IMR-90 (cell line): ENCODE data around the gene MUC5B. TPM values are rescaled to one million over a fixed set of nuclear protein-coding genes. Genes with fewer than 3 reads are reported as not detected.

Source experiments
- ATAC-seq: fragments of 200-7000 bp; cut with Tn5 transposase; 2 replicates; pipeline ENCODE4 v1.9.1; 2020; ENCODE audit warnings: low read depth, mild to moderate bottlenecking, moderate library complexity
- BruUV-seq: library from RNA; stranded (reverse); fragments of 400-500 nt; replicated peaks from 2 replicates; lab custom pipeline; 2021; lab: Mats Ljungman, UMichigan
- CTCF ChIA-PET: fragments of 300-600 bp; formaldehyde crosslinking; extraction: SDS; loops from one replicate; lab custom pipeline; 2021; ENCODE audit warnings: antibody characterized with exemption; lab: Yijun Ruan, JAX
- POLR2A ChIA-PET: fragments of 300-600 bp; sonication (Branson Sonifier 250); formaldehyde crosslinking; loops from one replicate; lab custom pipeline; 2022; ENCODE audit warnings: antibody characterized with exemption; ENCODE audit not compliant: unreplicated experiment; lab: Charles Lee
- DNase-seq: peaks from one replicate; pipeline ENCODE4 v3.0.0; 2013
- H2AFZ ChIP-seq: replicated peaks from 2 replicates; pipeline ENCODE3; 2013; ENCODE audit warnings: low read length, mild to moderate bottlenecking; ENCODE audit not compliant: poor library complexity
- H2AK5ac ChIP-seq: 2 replicates; pipeline ENCODE4 v1.6.1; 2013; ENCODE audit warnings: low read depth, low read length, inconsistent platforms
- H2AK9ac ChIP-seq: replicated peaks from 2 replicates; pipeline ENCODE3; 2013; ENCODE audit warnings: mild to moderate bottlenecking, low read depth, low read length, moderate library complexity; ENCODE audit not compliant: poor library complexity
- H2BK120ac ChIP-seq: 2 replicates; pipeline ENCODE4 v1.6.1; 2013; ENCODE audit warnings: low read depth, low read length, inconsistent platforms
- H2BK15ac ChIP-seq: 3 replicates; pipeline ENCODE4 v1.6.1; 2013; ENCODE audit warnings: low read depth, low read length, inconsistent platforms
- H2BK20ac ChIP-seq: 2 replicates; pipeline ENCODE4 v1.6.1; 2013; ENCODE audit warnings: low read depth, mild to moderate bottlenecking, inconsistent platforms, low read length, moderate library complexity
- H2BK5ac ChIP-seq: 2 replicates; pipeline ENCODE4 v1.6.1; 2013; ENCODE audit warnings: mild to moderate bottlenecking, low read depth, low read length, inconsistent platforms; ENCODE audit not compliant: poor library complexity, severe bottlenecking
- H3K14ac ChIP-seq: replicated peaks from 2 replicates; pipeline ENCODE4 v1.6.1; 2013; ENCODE audit warnings: low read depth, low read length, inconsistent platforms
- H3K18ac ChIP-seq: 2 replicates; pipeline ENCODE4 v1.6.1; 2013; ENCODE audit warnings: low read depth, low read length, control low read depth
- H3K23ac ChIP-seq: 2 replicates; pipeline ENCODE4 v1.6.1; 2013; ENCODE audit warnings: low read depth, low read length, inconsistent platforms
- H3K27ac ChIP-seq: 2 replicates; pipeline ENCODE4 v1.5.1; 2013; ENCODE audit warnings: mild to moderate bottlenecking, control low read depth, low read length; ENCODE audit not compliant: insufficient read depth
- H3K27me3 ChIP-seq: 2 replicates; pipeline ENCODE4 v1.6.1; 2013; ENCODE audit warnings: low read length; ENCODE audit not compliant: control insufficient read depth, insufficient read depth
- H3K36me3 ChIP-seq: 2 replicates; pipeline ENCODE4 v1.6.1; 2013; ENCODE audit warnings: low read length, mixed read lengths; ENCODE audit not compliant: control insufficient read depth, insufficient read depth
- H3K4ac ChIP-seq: 2 replicates; pipeline ENCODE4 v1.6.1; 2013; ENCODE audit warnings: low read depth, low read length, inconsistent platforms
- H3K4me1 ChIP-seq: 2 replicates; pipeline ENCODE4 v1.6.1; 2013; ENCODE audit warnings: low read length, mixed read lengths; ENCODE audit not compliant: control insufficient read depth, insufficient read depth
- H3K4me2 ChIP-seq: 2 replicates; pipeline ENCODE4 v1.6.1; 2013; ENCODE audit warnings: low read depth, mild to moderate bottlenecking, control low read depth, low read length, moderate library complexity
- H3K4me3 ChIP-seq: 2 replicates; pipeline ENCODE4 v1.5.1; 2013; ENCODE audit warnings: low read depth, mild to moderate bottlenecking, control low read depth, low read length, moderate library complexity; ENCODE audit not compliant: insufficient read depth
- H3K56ac ChIP-seq: 2 replicates; pipeline ENCODE4 v1.6.1; 2013; ENCODE audit warnings: low read length, inconsistent platforms; ENCODE audit not compliant: insufficient read depth; ENCODE audit errors: extremely low read depth
- H3K79me1 ChIP-seq, 2 experiments: 2 replicates each; pipeline ENCODE4 v1.6.1; 2013; ENCODE audit warnings: low read length in 2 of 2, inconsistent platforms in 1 of 2, low read depth in 1 of 2
- H3K9ac ChIP-seq: 2 replicates; pipeline ENCODE4 v1.6.1; 2013; ENCODE audit warnings: low read depth, low read length, control low read depth
- H3K9me1 ChIP-seq: 2 replicates; pipeline ENCODE4 v1.6.1; 2013; ENCODE audit warnings: low read length, inconsistent platforms; ENCODE audit not compliant: insufficient read depth
- H3K9me3 ChIP-seq: 2 replicates; pipeline ENCODE4 v1.6.1; 2013; ENCODE audit warnings: low read length; ENCODE audit not compliant: control insufficient read depth, insufficient read depth
- H4K20me1 ChIP-seq: 2 replicates; pipeline ENCODE4 v1.6.1; 2013; ENCODE audit warnings: low read length, inconsistent platforms; ENCODE audit not compliant: insufficient read depth
- H4K5ac ChIP-seq: 2 replicates; pipeline ENCODE4 v1.6.1; 2013; ENCODE audit warnings: mild to moderate bottlenecking, low read depth, low read length, control low read depth
- H4K8ac ChIP-seq, 2 experiments: 2 replicates each; pipeline ENCODE4 v1.6.1; 2013; ENCODE audit warnings: low read depth in 2 of 2, low read length in 2 of 2, control low read depth in 1 of 2, inconsistent platforms in 1 of 2
- H4K91ac ChIP-seq: 2 replicates; pipeline ENCODE4 v1.6.1; 2013; ENCODE audit warnings: low read depth, low read length, inconsistent platforms; ENCODE audit not compliant: insufficient read depth
- BHLHE40 ChIP-seq: fragments of 150-350 bp; IDR thresholded peaks from 2 replicates; pipeline ENCODE4 v1.6.1; 2016; ENCODE audit warnings: mild to moderate bottlenecking, low read depth, low read length
- CEBPB ChIP-seq: IDR thresholded peaks from 2 replicates; pipeline ENCODE4 v1.6.1; 2012; ENCODE audit warnings: low read depth, low read length, improper control_type of control experiment
- CHD1 ChIP-seq: IDR thresholded peaks from 2 replicates; pipeline ENCODE4 v1.6.1; 2012; ENCODE audit warnings: low read depth, low read length, improper control_type of control experiment
- CTCF ChIP-seq: conservative IDR thresholded peaks from 2 replicates; pipeline ENCODE4 v1.5.1; 2012; ENCODE audit warnings: mild to moderate bottlenecking, low read depth, low read length, improper control_type of control experiment
- ELK1 ChIP-seq: fragments of 150-350 bp; IDR thresholded peaks from 2 replicates; pipeline ENCODE4 v1.6.1; 2016; ENCODE audit warnings: low read depth, mild to moderate bottlenecking, low read length, moderate library complexity, borderline replicate concordance
- FOS ChIP-seq: fragments of 150-350 bp; IDR thresholded peaks from 2 replicates; pipeline ENCODE4 v1.6.1; 2016; ENCODE audit warnings: low read depth, low read length
- MAFK ChIP-seq: IDR thresholded peaks from 2 replicates; pipeline ENCODE4 v1.6.1; 2012; ENCODE audit warnings: low read depth, low read length, improper control_type of control experiment
- MAZ ChIP-seq: IDR thresholded peaks from 2 replicates; pipeline ENCODE4 v1.6.1; 2012; ENCODE audit warnings: low read depth, mild to moderate bottlenecking, low read length, improper control_type of control experiment, moderate library complexity, borderline replicate concordance
- MXI1 ChIP-seq: IDR thresholded peaks from 2 replicates; pipeline ENCODE4 v1.6.1; 2012; ENCODE audit warnings: low read depth, mild to moderate bottlenecking, low read length, moderate library complexity, borderline replicate concordance
- NFE2L2 ChIP-seq: fragments of 150-350 bp; IDR thresholded peaks from 2 replicates; pipeline ENCODE4 v1.6.1; 2016; ENCODE audit warnings: low read depth, mild to moderate bottlenecking, low read length
- POLR2A ChIP-seq: IDR thresholded peaks from 2 replicates; pipeline ENCODE4 v1.6.1; 2012; ENCODE audit warnings: mild to moderate bottlenecking, low read depth, low read length
- RAD21 ChIP-seq: IDR thresholded peaks from 2 replicates; pipeline ENCODE4 v1.6.1; 2012; ENCODE audit warnings: low read length, improper control_type of control experiment
- RCOR1 ChIP-seq: IDR thresholded peaks from 2 replicates; pipeline ENCODE4 v1.6.1; 2012; ENCODE audit warnings: mild to moderate bottlenecking, low read length, improper control_type of control experiment; ENCODE audit not compliant: insufficient replicate concordance
- RFX5 ChIP-seq: IDR thresholded peaks from 2 replicates; pipeline ENCODE4 v1.8.0; 2012; ENCODE audit warnings: low read depth, mild to moderate bottlenecking, low read length, moderate library complexity
- SMC3 ChIP-seq: fragments of 150-350 bp; IDR thresholded peaks from 2 replicates; pipeline ENCODE4 v1.6.1; 2016; ENCODE audit warnings: low read depth, mild to moderate bottlenecking, antibody characterized with exemption, low read length, moderate library complexity
- USF2 ChIP-seq: fragments of 150-350 bp; IDR thresholded peaks from 2 replicates; pipeline ENCODE4 v1.6.1; 2017; ENCODE audit warnings: mild to moderate bottlenecking, antibody characterized with exemption, low read length, low read depth
- WGBS, 2 experiments: methylation state at CpG; one replicate each; pipeline versions ENCODE4 v1.1.5 to v1.1.7; 2013; ENCODE audit warnings: missing lambda C conversion rate in 2 of 2; ENCODE audit not compliant: insufficient read length in 1 of 2; ENCODE audit errors: extremely low coverage in 2 of 2; 5-methylcytosine and 5-hydroxymethylcytosine counted together
- dilution Hi-C: fragments of 300-500 bp; cut with HindIII; formaldehyde crosslinking; loops from one replicate; pipeline ENCODE4 v1.14.3; 2018; ENCODE audit warnings: low sequenced_read_pairs; ENCODE audit not compliant: unreplicated experiment
- in situ Hi-C: fragments of 300-500 bp; cut with MboI; formaldehyde crosslinking; loops from 3 replicates; pipeline ENCODE4 v1.14.3; 2019; ENCODE audit warnings: low sequenced_read_pairs, inconsistent platforms, mixed read lengths
- intact Hi-C: fragments of 100-400 bp; cut with micrococcal nuclease; formaldehyde crosslinking; loops from 2 replicates; pipeline ENCODE4 v1.10.0; 2022
- polyA plus RNA-seq, 3 experiments: library from polyadenylated mRNA; depleted of rRNA; stranded (reverse); fragments of >200 nt; gene quantifications; 2 replicates each; pipeline ENCODE4 v1.2.3, GENCODE V29; 2012; ENCODE audit warnings: low replicate concordance in 1 of 3
- total RNA-seq: library from RNA; depleted of rRNA; stranded (reverse); fragments of >200 nt; gene quantifications from 2 replicates; pipeline ENCODE4 v1.2.3, GENCODE V29; 2012

The MUC5B gene
- total and polyA plus RNA-seq, 2 of the 4 experiments (the other 2 are of a cell fraction): not detected

GRCh38 chr11:1302041-1302460 is 79.2 kb downstream of the MUC5B start:
- in situ Hi-C loops: no loop called here
- CTCF ChIA-PET: no interaction called here
- TF ChIP-seq MXI1: no peak
- no peak for TF ChIP-seq RFX5
- no peak for TF ChIP-seq NFE2L2
- TF ChIP-seq CEBPB: no peak
- TF ChIP-seq ELK1: no peak
- no peak for TF ChIP-seq USF2
- TF ChIP-seq BHLHE40: no peak
- no peak for TF ChIP-seq CHD1
- TF ChIP-seq MAFK: no peak
- no peak for TF ChIP-seq POLR2A
- no peak for TF ChIP-seq MAZ
- no peak for TF ChIP-seq CTCF
- no peak for TF ChIP-seq RAD21
- no peak for TF ChIP-seq SMC3
- TF ChIP-seq FOS: no peak
- TF ChIP-seq RCOR1: no peak

More at GRCh38 chr11:1302041-1302460, 79.2 kb downstream of the MUC5B start:
- Histone ChIP-seq H3K23ac (no peak overlapping the region), H2BK5ac (no peak overlapping the region), H2BK15ac (no peak overlapping the region), H3K56ac (no peak overlapping the region), H3K9ac (no peak overlapping the region), H2AK9ac (no peak overlapping the region), H4K91ac (no peak overlapping the region), H2AK5ac (no peak overlapping the region), H3K4me2 (no peak overlapping the region), H2BK20ac (no peak overlapping the region), H3K4me1 (peaks cover 8% of the 10 kb centered on the region), H3K27ac (no peak overlapping the region), H2BK120ac (no peak overlapping the region), H3K4me3 (no peak overlapping the region), H4K5ac (no peak overlapping the region), H3K27me3 (no peaks in the 10 kb centered on the region), H2AFZ (no peak overlapping the region), H3K79me1 (peaks cover 13 to 94% of the 10 kb centered on the region in 2 experiments), H3K36me3 (peaks cover 13% of the 10 kb centered on the region; the same call in 1 of the 2 replicates), H3K9me1 (peaks cover 8% of the 10 kb centered on the region), H3K4ac (no peak overlapping the region), H3K18ac (no peak overlapping the region), H4K8ac (no peak overlapping the region), H3K14ac (no peak overlapping the region), H3K9me3 (no peaks in the 10 kb centered on the region), H4K20me1 (peaks cover 92% of the 10 kb centered on the region)
- no TSS peak for BruUV-seq
- intact Hi-C loops (no loop called here), dilution Hi-C loops (no loop called here)
- DNase-seq: no peak
- no peak for ATAC-seq
- POLR2A ChIA-PET: no interaction called here
- 100% methylated on average over 3 of the region's 13 CpGs; no CpG with 5 or more reads in 1 of the 2 experiments for WGBS, 2 experiments
